GM12865 (cell line): ENCODE data around the gene HSD11B2.
A peak's percentile ranks its signal among the peaks of the same experiment; 100 is the strongest.

Experiments used
- DNase-seq: peaks from one replicate; pipeline ENCODE4 v3.0.0; 2010; ENCODE audit warnings: low read depth
- H3K4me3 ChIP-seq: 2 replicates; pipeline ENCODE4 v1.5.1; 2011; ENCODE audit warnings: mild to moderate bottlenecking, low read depth, low read length, control low read depth
- CTCF ChIP-seq: IDR thresholded peaks from 2 replicates; pipeline ENCODE4 v1.5.1; 2011; ENCODE audit warnings: low read length, control low read depth, low read depth, inconsistent platforms; ENCODE audit not compliant: insufficient read depth; ENCODE audit errors: missing control alignments

The HSD11B2 gene

DNA sequence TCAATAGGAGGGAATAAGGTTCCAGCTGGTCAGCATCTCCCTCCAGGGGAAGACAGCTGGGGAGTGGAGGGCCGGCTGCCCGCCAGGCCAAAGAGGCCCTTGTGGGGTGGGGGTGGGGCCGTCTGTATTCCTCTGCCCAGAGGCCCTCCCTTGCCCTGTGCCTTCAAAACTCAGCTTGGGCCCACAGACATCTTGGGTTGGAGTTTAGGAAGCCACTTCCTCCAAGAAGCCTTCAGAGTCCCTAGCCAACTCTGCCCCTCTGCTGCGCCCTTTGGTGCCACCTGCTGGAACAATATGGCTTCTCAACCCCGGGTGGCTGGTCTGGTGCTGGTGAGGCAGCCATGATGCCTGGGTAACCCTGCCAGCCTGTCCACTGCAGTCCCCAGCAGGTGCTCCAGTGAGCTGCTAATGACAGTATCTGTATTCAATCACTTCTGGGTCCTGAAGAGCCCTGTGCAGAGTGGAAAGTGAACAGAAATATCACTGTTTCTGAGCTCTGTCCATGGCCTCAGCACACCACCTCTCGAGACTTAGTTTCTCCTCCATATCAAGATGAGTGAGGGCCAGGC lies 16.7 kb downstream of the HSD11B2 start:
- H3K4me3 ChIP-seq, result no peak overlapping the region
- TF ChIP-seq CTCF, result peak; percentile 69
- DNase-seq, result peak; percentile 68

- no peak for TF ChIP-seq CTCF
- H3K4me3 ChIP-seq, result no peak overlapping the region
- DNase-seq, result no peak
Observed at GRCh38 chr16:67448580-67448979, 17.7 kb downstream of the HSD11B2 start.

GRCh38 chr16:67449336-67449735 lies 18.4 kb downstream of the HSD11B2 start:
- H3K4me3 ChIP-seq, result no peak overlapping the region
- TF ChIP-seq CTCF, result no peak
- no peak for DNase-seq

- DNase-seq, result no peak
- H3K4me3 ChIP-seq, result no peak overlapping the region
- TF ChIP-seq CTCF, result no peak
Observed at GRCh38 chr16:67449739-67450138, 18.8 kb downstream of the HSD11B2 start.

GRCh38 chr16:67451061-67451703 lies 20.3 kb downstream of the HSD11B2 start:
- DNase-seq, result no peak
- TF ChIP-seq CTCF, result no peak
- no peak overlapping the region for H3K4me3 ChIP-seq

- TF ChIP-seq CTCF, result no peak
- H3K4me3 ChIP-seq, result no peak overlapping the region
- no peak for DNase-seq
Observed at GRCh38 chr16:67451704-67452435, 20.9 kb downstream of the HSD11B2 start.
